ENCODE data around the gene RPS16. TPM values are rescaled to one million over a fixed set of nuclear protein-coding genes. Genes with fewer than 3 reads are reported as not detected.

RPS16 gene
- total RNA-seq, 4 donors from 2014 or later: 919 to 2,686 (median 1,277) TPM

- WGBS, 2 donors: 89 to 91% methylated on average over 27 of the region's 35 CpGs
- intact Hi-C loops (cut with DNase I): no loop called here
- no peak overlapping the region for H3K27ac ChIP-seq
- H3K27me3 ChIP-seq: no peaks in the 10 kb centered on the region
- peaks cover 4 to 5% of the 10 kb centered on the region in 2 donors for H3K4me1 ChIP-seq
- H3K36me3 ChIP-seq: peaks cover 5 to 7% of the 10 kb centered on the region in 2 donors
- H3K4me3 ChIP-seq (replicated peaks in 1 of 3): no peak overlapping the region
- no peak for DNase-seq
- no peaks in the 10 kb centered on the region for H3K9me3 ChIP-seq
- no peak for TF ChIP-seq POLR2A (IDR thresholded peaks at IDR 0.05)
- TF ChIP-seq CTCF (IDR thresholded peaks at IDR 0.05): no peak
Observed at GRCh38 chr19:39423258-39424086, 12.3 kb downstream of the RPS16 start.

- no peak for DNase-seq
- TF ChIP-seq POLR2A (IDR thresholded peaks at IDR 0.05): no peak
- TF ChIP-seq CTCF (IDR thresholded peaks at IDR 0.05): no peak
- H3K27me3 ChIP-seq: no peaks in the 10 kb centered on the region
- intact Hi-C loops (cut with DNase I): no loop called here
- H3K9me3 ChIP-seq: no peaks in the 10 kb centered on the region
- no peak overlapping the region for H3K27ac ChIP-seq
- WGBS, 2 donors: 88 to 93% methylated on average over 5 of the region's 5 CpGs
- no peak overlapping the region for H3K4me3 ChIP-seq (replicated peaks in 1 of 3)
- H3K4me1 ChIP-seq: no peaks in the 10 kb centered on the region
- H3K36me3 ChIP-seq: peaks cover 7 to 11% of the 10 kb centered on the region in 2 donors
Observed at GRCh38 chr19:39422020-39422419, 13.7 kb downstream of the RPS16 start.

GRCh38 chr19:39420769-39421168, 15.0 kb downstream of the RPS16 start:
- H3K27me3 ChIP-seq: no peaks in the 10 kb centered on the region
- peaks cover 0 to 6% of the 10 kb centered on the region in 2 donors for H3K4me1 ChIP-seq
- WGBS, 2 donors: 95 to 96% methylated on average over 10 to 15 of the region's 15 CpGs
- no peak for DNase-seq
- no peak overlapping the region for H3K27ac ChIP-seq
- no peak overlapping the region for H3K4me3 ChIP-seq (replicated peaks in 1 of 3)
- intact Hi-C loops (cut with DNase I): no loop called here
- TF ChIP-seq POLR2A (IDR thresholded peaks at IDR 0.05) (no peak), CTCF (IDR thresholded peaks at IDR 0.05) (no peak)
- no peaks in the 10 kb centered on the region for H3K9me3 ChIP-seq
- peaks cover 7 to 11% of the 10 kb centered on the region in 2 donors for H3K36me3 ChIP-seq

- no peak overlapping the region for H3K4me3 ChIP-seq (replicated peaks in 1 of 3)
- no peak overlapping the region for H3K27ac ChIP-seq
- 87 to 90% methylated on average over 8 to 9 of the region's 9 CpGs for WGBS, 2 donors
- peaks cover 6 to 7% of the 10 kb centered on the region in 2 donors for H3K36me3 ChIP-seq
- no peaks in the 10 kb centered on the region for H3K9me3 ChIP-seq
- peaks cover 3 to 24% of the 10 kb centered on the region in 2 donors for H3K4me1 ChIP-seq
- intact Hi-C loops (cut with DNase I): no loop called here
- no peak for DNase-seq
- no peaks in the 10 kb centered on the region for H3K27me3 ChIP-seq
- TF ChIP-seq CTCF (IDR thresholded peaks at IDR 0.05): no peak
- no peak for TF ChIP-seq POLR2A (IDR thresholded peaks at IDR 0.05)
Observed at GRCh38 chr19:39419003-39419402, 16.7 kb downstream of the RPS16 start.

GRCh38 chr19:39417463-39418181, 18.1 kb downstream of the RPS16 start:
- Histone ChIP-seq H3K4me1 (peaks cover 9 to 26% of the 10 kb centered on the region in 2 donors), H3K36me3 (peaks cover 6 to 7% of the 10 kb centered on the region in 2 donors), H3K27ac (no peak overlapping the region), H3K9me3 (no peaks in the 10 kb centered on the region), H3K4me3 (replicated peaks in 1 of 3) (no peak overlapping the region), H3K27me3 (no peaks in the 10 kb centered on the region)
- 91 to 92% methylated on average over 19 to 30 of the region's 30 CpGs for WGBS, 2 donors
- TF ChIP-seq CTCF (IDR thresholded peaks at IDR 0.05): no peak
- no peak for TF ChIP-seq POLR2A (IDR thresholded peaks at IDR 0.05)
- intact Hi-C loops (cut with DNase I): no loop called here
- DNase-seq: no peak
